ENCODE data around the gene TCF7L2.

Gene TCF7L2

GRCh38 chr10:113187063-113187777 lies 237.2 kb downstream of the TCF7L2 start:
- no peak for DNase-seq

- no peak for DNase-seq
These were observed 249.4 kb downstream of the TCF7L2 start for GRCh38 chr10:113199459-113199858.

GRCh38 chr10:113202011-113202410 lies 252.0 kb downstream of the TCF7L2 start:
- DNase-seq, result no peak

DNA sequence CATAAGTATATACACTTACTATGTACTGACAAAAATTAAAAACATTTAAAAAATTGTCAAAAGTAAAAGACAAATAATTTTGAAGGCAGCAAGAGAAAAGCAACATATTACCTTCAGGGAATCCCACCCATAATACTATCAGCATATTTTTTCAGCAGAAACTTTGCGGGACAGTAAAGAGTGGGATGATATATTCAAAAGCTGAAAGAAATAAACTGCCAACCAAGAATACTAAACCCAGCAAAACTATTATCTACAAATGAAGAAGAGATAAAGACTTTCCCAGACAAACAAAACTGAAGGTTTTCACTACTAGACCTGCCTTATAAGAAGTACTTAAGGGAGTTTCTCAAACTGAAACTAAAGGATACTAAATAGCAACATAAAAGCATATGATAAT lies 257.9 kb downstream of the TCF7L2 start:
- DNase-seq, result no peak

- peak; percentile 49 for DNase-seq
These were observed 263.0 kb downstream of the TCF7L2 start for GRCh38 chr10:113213035-113213434.

- no peak for DNase-seq
These were observed 264.3 kb downstream of the TCF7L2 start for GRCh38 chr10:113214331-113214730.

DNA sequence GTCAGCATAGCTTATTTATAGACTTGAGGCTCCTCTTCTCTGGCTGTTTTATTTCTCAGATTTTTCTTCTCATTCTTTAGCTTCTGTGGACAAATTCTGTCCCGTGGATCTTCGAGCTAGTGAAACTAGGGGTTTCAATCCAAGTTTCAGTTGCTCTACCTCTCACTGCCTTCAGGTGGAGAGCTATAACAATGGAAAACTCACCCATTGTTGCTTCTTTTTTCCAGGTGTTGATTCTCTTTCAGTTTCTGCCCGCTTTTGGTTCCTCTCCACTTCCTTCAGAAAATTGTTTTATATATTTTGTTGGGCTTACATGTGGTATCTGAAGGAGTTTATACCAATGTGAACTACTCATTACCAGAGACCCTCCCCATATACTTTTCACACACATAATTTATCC lies 266.1 kb downstream of the TCF7L2 start:
- DNase-seq, result peak; percentile 12
